HFF-Myc (cell line): ENCODE results near the gene NRCAM.

Source experiments
- DNase-seq: peaks from one replicate; pipeline ENCODE4 v3.0.0-alpha.2; 2011; ENCODE audit warnings: low read depth; ENCODE audit errors: extremely low read depth
- H3K4me3 ChIP-seq: replicated peaks from 2 replicates; pipeline ENCODE4 v1.5.1; 2011; ENCODE audit warnings: low read depth, mild to moderate bottlenecking, control low read depth, low read length
- TF ChIP-seq, protein P1 (sequence below): IDR thresholded peaks from 2 replicates; pipeline ENCODE4 v1.5.1; 2012; ENCODE audit warnings: mild to moderate bottlenecking, low read depth, low read length, control low read depth; ENCODE audit errors: missing control alignments

The NRCAM gene

DNA sequence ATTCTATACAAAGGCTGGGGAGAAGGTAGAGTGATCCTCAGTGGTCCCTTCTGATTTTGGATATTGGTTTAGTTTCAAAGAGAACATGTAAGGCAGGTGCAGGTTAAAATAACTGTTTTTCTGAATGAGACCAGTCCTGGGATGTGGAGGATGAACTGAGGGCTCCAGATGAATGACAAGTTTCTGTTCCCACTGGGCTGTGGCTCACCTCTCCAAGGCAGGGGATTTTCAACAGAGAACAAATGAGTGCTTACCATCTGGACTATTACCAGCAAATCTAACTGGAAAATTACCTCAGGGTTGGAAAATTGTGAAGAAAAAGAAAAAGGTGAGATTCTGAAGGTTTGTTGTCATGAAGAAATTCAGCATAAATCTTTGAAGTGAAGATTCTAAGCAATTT is 334.1 kb downstream of the NRCAM start:
- no peak overlapping the region for H3K4me3 ChIP-seq
- TF ChIP-seq, protein P1, sequence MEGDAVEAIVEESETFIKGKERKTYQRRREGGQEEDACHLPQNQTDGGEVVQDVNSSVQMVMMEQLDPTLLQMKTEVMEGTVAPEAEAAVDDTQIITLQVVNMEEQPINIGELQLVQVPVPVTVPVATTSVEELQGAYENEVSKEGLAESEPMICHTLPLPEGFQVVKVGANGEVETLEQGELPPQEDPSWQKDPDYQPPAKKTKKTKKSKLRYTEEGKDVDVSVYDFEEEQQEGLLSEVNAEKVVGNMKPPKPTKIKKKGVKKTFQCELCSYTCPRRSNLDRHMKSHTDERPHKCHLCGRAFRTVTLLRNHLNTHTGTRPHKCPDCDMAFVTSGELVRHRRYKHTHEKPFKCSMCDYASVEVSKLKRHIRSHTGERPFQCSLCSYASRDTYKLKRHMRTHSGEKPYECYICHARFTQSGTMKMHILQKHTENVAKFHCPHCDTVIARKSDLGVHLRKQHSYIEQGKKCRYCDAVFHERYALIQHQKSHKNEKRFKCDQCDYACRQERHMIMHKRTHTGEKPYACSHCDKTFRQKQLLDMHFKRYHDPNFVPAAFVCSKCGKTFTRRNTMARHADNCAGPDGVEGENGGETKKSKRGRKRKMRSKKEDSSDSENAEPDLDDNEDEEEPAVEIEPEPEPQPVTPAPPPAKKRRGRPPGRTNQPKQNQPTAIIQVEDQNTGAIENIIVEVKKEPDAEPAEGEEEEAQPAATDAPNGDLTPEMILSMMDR = no peak
- DNase-seq = no peak

DNA sequence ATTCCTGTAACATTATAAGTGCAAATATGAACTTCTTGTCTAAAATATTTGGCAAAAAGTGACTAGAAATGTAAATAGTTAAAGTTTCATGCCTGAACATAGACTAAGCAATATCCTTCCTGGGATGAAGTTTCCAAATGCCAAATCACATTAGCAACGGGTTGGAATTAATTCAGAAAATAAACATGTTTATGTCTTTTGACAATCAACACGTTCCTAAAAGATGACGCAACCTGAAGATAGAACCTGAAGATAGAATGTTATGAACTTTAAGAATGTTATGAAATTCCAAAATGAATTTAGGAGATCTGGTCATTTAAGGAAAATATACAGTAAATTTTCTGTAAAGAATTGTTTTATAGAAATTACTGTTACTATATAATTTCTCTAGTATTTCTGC is 335.3 kb downstream of the NRCAM start:
- no peak overlapping the region for H3K4me3 ChIP-seq
- TF ChIP-seq, protein P1 = no peak
- no peak for DNase-seq

DNA sequence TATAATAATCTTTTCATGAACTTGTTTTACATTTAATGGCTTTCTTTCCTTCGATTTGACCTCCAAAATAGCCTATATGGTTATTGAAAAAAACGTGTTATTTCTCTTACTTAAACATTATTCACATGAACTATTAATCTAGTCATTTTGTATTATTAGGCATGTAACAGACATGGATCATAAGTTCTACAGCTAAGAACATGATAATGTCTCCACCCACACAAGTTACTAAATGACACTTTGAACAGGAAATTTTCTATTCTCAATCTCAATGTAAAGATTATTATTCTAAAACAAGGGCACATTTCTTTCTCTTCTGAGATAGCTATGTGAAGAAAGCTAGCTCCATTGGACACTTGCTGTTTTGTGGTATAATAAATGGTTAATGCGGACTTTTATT is 336.0 kb downstream of the NRCAM start:
- TF ChIP-seq, protein P1 = no peak
- H3K4me3 ChIP-seq = no peak overlapping the region
- DNase-seq = no peak

GRCh38 chr7:108118959-108119358 is 337.3 kb downstream of the NRCAM start:
- no peak for DNase-seq
- TF ChIP-seq, protein P1 = peak; percentile 20
- no peak overlapping the region for H3K4me3 ChIP-seq

DNA sequence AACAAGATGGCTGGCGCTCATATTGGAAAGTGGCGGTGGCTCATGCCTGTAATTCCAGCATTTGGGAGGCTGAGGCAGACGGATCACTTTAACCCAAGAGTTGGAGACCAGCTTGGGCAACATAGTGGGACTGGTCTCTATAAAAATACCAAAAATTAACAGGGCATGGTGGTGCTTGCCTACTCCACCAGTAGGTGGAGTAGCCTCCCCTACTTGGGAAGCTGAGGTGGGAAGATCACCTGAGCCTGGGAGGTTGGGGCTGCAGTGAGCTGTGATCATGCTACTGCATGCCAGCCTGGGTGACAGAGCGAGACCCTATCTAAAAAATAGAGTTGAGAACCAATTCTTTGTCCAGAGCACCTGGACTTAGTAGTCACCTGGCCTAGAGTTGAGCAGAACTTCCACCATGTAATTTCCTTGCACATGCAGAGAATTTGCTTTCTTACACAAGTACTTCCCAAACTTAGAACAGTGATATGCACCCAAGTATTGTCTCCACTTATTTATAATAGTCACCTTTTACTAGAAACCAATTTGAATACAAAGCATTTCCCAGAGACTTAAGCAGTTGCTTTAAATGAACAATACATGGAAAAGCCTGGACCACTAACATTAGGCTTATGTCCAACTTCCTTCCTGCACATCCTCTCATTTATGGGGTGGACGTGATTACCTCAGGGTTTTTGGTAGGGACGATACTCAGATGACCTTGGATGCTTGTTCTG is 342.0 kb downstream of the NRCAM start:
- no peak overlapping the region for H3K4me3 ChIP-seq
- TF ChIP-seq, protein P1 = peak; percentile 47
- DNase-seq = no peak

DNA sequence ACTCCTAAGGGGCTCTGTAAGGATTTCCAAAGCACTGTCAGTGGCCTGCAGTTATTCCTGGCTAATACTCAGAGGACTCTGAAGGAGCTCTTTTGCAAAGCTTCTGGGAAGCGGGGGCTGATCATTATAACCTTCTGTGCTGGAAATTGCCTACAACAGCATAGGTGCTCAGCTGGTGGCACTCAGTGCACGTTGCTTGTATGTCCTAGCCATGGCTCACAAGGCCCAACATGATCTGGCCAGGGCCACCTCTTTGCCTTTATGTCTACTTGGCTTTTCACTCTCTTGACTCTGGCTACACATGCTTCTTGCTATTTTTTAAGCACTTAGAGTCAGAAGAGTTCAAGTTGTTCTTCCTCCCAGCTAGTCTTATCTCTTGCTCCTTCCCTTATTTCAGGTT is 343.6 kb downstream of the NRCAM start:
- DNase-seq = no peak
- TF ChIP-seq, protein P1 = no peak
- H3K4me3 ChIP-seq = no peak overlapping the region
